Cardiac septum (tissue), 1 donor: ENCODE data around the gene CMYA5. TPM values are rescaled to one million over a fixed set of nuclear protein-coding genes. Genes with fewer than 3 reads are reported as not detected.
"Not testable (repeated sequence)": the region's sequence is repeated elsewhere in the genome, so short reads cannot be mapped to it uniquely, and the experiment has no call there.

Experiments used
- DNase-seq: peaks from one replicate; pipeline ENCODE4 v3.0.0-alpha.2; 2020; ENCODE audit warnings: low spot score
- intact Hi-C: fragments of 100-400 bp; cut with DNase I; formaldehyde crosslinking; loops from one replicate; pipeline ENCODE4 v1.14.0; 2022
- total RNA-seq: library from RNA; stranded (reverse); fragmentation: NEBNext Ultra II Directional; extraction: Animal tissue kit (Norgen Biotek cat#: 25700); gene quantifications from one replicate; pipeline ENCODE4 v1.2.1, GENCODE V29; 2021
- donor health status: DM: no; HTN: no; CAD: no.

Gene CMYA5
- total RNA-seq, 1 donor from 2014 or later = 1,204 TPM

DNA sequence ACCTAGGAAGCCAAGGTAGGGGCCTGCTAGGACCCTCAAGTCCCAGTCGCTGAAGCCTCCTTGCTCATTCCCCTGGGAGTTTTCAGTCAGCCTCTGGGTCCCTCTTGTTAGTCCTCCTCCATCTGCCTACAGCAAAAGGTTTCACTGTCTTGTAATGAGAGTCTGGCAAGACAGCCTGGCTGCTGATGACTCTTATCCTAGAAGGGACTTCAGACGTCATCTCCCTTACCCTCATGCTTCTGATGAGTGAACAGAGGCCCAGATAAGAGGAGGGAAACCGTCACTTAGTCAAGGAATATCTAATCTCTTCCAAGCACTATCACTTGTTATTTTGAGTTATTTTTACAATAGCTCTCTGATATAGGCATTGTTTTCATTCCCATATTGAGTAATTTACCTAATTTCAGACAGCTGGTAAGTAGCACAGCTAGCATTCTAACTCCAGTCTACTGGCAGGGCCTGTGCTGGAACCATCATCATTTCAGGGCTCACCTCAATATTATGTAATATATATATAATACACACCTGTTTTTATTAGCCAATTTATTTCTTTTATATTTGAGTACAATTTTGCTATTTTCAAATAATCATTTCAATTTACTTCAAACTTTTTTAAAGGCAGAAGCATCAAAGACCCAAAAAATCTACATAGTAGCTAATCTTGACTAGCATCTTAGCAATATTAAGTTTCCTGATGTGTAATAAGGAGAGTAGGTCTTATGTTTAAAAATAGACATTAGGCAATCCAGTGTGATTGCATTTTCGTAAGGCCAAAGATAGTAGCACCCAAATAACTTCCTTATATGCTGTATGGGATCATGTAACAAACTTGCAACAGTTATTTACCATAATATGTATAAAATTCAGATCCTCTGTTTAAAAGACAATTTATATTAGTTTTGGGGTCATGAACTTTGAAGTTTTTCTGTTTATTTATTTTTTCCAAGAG, 7.9 kb downstream of the CMYA5 start:
- no peak for DNase-seq
- intact Hi-C loops = loop anchor here (5.0 to 10.0 kb wide), 3 partner anchors 45 to 377 kb away; no protein-coding TSS in a partner anchor

DNA sequence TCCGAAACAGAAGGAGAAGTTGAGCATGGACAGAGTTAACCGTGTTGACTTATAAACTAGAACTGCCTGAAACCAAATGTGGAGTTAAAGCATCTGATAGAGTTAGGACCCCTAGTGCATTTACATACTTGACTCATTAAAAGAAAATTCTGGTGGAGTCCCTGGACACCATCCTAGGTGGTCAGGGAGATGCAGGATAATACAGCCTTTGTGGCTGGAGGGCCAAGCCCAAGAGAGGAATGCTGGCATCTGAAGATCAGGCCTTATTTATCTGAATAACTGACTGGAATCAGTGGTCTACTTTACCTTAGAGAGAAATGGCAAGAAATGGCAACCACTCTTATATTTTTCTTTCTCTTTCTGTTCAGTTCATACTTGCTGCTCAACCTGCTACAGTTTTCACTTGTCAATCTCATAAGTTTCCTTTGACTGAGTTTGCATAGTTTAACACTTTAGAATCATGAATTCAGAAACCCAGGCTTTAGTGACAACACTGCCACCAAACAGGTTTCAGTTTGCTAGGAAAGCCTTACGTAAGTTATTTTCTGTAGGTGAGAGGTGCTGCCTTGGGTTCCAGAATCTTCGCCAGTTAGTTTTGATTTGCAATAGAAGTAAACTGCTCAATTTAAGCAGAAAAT, 10.2 kb downstream of the CMYA5 start:
- intact Hi-C loops = loop anchor here (5.0 to 10.0 kb wide), 4 partner anchors 42 to 375 kb away; no protein-coding TSS in a partner anchor

DNA sequence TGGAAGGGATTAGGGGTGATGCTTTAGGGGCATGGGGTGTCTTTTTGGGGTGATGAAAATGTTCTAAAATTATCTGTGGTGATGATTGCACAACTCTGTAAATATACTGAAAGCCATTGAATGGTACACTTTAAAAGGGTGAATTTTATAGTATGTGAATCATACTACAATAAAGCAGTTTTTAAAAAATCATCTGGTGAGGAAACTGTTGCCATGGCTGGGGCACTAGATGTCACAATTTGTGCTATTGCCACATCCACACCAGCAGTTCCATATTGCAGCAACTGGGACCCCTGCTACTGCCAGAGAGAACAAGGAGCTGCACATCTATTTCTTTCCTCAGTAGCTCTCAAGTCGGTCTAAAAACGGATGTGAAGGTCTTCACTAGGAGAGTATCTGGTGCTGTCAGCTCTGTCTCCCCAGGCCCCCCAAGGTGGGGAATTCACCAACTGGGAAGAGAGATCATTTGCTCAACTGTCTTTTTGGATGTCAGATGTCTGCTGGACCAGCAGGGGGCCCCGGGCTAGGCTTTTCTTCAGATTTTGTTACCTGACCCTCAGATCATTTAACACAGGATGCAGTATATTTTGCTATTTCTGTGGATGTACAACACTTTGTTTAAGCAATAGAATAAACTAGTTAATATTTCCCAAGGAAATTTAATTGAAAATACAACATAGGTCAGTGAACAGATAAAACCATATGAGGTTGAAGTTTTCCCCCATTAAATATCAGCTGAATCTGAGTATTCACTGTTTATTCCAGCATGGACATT, 13.2 kb downstream of the CMYA5 start:
- intact Hi-C loops = loop anchor here (10.0 kb wide), 1 partner anchor 152 kb away; no protein-coding TSS in a partner anchor
- DNase-seq = no peak

More for the DNA sequence above, 10.2 kb downstream of the CMYA5 start:
- DNase-seq = no peak

DNA sequence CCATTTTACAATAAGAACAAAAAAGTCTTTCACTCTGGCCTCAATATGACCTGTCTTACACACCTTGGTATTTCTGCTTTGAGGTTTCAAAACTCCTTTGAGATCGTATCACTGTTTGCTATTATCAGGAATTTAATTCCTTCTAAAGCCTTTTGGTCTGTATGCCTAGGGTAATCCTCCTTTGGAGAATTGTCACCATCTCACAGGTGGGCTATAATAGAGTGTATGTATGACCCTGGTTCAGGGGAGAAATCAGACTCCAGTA, 13.7 kb downstream of the CMYA5 start:
- no peak for DNase-seq
- intact Hi-C loops = loop anchor here (10.0 kb wide), 1 partner anchor 151 kb away; no protein-coding TSS in a partner anchor

DNA sequence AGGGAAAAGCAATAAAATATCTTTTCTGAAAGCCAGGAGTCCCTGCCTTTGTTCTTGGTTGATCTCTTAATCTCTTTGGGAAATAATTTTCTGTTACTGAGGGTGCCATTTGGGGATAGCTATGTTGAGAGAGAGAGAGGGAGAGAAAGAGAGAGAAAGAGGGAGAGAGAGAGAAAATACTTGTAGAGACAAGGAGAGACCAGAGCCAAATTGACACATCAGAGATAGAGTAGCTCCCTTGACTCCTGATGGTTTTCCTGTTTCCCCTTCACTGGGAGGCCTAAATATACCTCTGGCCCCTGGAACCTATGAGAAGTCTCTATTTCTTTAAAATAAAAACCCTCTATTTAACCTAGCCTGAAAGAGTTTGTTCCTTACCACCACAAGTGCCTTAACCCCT, 14.9 kb downstream of the CMYA5 start:
- intact Hi-C loops = loop anchor here (10.0 kb wide), 1 partner anchor 150 kb away; no protein-coding TSS in a partner anchor
- DNase-seq = no peak

DNA sequence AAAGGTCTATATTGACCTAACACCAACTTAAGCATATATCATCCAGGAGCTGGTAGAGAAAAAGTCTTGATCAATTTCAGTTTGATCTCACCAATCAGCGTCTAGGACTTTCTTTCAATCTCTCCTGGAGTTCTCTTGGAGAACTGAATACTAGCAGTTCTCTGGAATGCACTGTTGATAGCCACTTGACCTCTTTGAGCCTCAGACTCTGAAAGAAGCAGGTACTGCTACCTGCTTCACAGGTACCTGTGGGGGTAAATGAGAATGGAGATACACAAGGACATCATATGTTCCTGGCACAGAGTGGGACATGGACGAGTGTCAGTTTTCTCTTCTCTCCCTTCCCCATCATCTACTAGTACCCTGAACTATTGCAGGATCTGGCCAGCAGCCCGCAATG, 16.0 kb downstream of the CMYA5 start:
- intact Hi-C loops = loop anchor here (10.0 kb wide), 1 partner anchor 149 kb away; no protein-coding TSS in a partner anchor
- no peak for DNase-seq

DNA sequence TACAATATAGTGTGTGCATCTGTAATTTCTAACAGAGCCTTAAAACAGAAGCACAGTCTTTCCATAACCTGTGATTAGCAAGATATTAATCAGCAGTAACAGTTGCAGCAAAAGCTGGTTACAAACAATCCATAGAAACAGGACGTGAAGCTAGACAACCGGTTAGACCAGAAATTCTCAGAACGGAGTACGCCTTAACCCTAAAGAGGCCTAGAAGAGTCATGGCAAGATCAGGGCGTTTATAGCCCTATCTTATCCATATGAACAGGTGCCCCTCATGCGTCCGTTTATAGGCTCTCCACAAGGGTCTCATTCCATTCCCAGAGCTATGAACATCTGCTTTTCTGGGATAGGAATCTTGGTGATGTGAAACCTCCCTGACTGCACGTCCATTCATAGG, 16.7 kb downstream of the CMYA5 start:
- not testable (repeated sequence) for DNase-seq
- intact Hi-C loops = loop anchor here (10.0 kb wide), 1 partner anchor 148 kb away; no protein-coding TSS in a partner anchor

DNA sequence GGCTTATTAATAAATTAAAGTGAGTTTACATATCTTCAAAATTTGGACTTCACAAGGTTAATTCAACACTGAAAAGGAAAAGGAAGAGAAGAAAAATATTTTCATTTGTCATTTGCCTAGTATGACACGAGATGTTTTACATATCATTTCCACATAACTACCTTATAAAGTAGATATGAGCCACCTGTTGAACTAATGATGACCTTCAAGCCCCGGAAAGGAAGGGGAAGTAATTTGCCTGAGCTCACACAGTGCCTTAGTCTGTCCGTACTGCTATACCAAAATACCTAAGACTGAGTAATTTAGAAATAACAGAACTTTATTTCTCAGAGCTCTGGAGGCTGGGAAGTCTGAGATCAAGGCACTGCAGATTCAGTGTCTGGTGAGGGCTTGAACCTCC, 17.9 kb downstream of the CMYA5 start:
- no peak for DNase-seq
- intact Hi-C loops = loop anchor here (10.0 kb wide), 1 partner anchor 147 kb away; no protein-coding TSS in a partner anchor

DNA sequence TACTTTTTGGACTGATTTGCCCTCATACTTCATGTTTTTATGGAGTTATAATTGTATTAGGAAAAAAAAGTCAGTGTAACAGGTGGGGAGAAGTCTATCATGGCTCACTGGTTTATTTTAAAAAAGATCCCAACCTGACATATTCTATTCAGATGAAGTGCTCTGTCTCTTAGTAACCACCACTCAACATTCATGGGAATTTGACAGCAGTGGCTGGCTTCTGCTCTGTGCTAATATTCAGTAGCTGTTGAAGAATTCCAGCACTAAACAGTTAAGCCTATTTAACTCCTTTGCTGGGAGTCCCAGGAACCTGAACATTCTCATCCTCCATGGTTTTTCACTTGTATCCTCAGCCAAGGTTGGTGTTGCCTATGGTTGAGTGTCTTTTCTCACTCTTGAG, 23.1 kb downstream of the CMYA5 start:
- intact Hi-C loops = no loop called here
- DNase-seq = no peak

DNA sequence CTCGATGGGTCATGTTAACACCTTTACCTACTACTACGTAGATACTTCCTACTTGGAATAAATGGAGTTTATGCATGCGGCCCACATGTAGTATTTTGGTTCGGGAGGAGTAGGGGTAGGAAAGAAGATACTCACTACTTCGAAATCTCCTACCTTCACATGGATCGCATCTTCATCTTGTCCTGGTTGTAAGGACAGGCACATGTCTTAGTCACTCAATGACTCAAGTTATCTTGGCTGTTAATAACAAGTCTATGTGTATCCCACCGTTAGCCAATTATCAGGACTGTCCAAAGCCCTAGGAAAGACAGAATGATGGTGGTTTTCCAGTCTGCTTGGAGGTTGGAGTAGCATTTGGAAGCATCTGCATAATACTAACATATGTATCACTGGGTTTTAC, 24.1 kb downstream of the CMYA5 start:
- no peak for DNase-seq
- intact Hi-C loops = no loop called here

DNA sequence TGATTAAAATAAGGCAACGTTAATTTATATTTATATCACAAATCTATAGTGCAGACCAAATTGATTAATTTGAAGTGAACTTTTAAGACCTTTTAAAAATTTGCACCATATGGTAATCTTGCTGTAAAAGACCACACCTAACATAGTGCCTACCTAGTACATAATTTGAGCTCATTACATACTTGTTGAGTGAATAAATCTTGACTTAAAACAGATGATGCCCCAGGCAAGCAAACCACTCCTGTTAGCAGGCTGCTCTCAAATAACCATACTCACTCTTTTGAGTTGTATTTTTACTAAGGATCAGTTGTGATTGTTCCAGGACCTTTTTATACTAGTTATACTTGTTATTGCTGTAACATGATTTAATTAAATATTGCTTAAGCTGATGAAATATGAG, 27.2 kb downstream of the CMYA5 start:
- no peak for DNase-seq
- intact Hi-C loops = no loop called here

DNA sequence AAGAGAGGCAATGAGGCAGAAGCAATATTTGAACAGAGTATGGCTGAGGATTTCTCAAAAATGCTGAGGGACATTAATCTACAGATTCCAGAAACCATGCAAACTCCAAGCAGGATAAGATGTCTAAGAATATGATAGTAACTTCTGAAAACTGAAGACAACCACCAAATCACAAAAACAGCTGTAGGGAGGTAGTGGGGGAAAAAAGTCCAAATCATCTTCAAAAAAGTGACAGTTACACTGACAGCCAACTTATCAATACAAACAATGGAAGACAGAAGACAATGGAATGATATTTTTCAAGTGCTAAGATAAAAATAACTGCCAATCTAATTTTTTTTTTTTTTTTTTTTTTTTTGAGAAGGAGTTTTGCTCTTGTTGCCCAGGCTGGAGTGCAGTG, 30.5 kb downstream of the CMYA5 start:
- intact Hi-C loops = no loop called here
- no peak for DNase-seq

DNA sequence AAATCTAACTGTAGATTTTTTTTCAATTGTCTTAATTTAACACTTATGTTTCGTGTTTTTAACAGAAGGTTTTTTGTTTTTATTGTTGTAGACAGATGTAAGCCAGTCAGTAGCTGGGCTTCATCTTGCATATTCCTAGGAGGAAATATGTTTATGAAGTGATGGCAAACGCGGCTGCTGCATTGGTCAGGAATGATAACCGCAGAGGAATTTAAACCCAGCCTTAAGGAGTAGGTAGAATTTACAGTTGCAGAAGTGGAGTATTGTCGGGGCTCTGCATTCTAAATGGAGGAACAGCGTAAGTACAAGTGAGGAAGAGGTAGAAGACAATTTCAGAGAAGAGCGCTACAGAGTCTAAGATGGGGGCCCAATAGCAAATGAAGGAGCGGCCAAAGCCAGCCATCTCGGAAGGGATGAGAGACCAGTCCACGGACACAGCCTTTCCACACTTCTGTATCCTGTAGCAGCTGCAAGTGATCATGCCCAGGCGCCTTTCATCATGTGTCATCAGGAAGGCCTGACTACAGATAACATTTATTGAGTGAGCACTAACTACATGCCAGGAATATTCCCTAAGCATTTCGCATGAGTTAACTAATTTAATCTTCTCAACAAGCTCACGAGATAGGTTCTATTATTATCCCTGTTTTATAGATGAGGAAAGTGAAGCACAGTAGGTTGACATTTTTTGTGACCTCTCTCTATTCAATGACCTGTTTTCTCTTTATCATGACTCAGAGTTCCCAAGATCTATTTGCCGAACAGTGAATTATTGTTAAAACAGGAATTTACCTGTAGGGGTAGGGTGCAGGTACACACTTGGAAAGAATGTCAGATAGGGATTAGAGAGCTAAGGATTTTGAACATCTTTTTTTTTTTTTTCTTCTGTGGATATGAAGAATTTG, 38.1 kb downstream of the CMYA5 start:
- peak; percentile 80 for DNase-seq
- intact Hi-C loops = loop anchor here (2.0 kb wide), 1 partner anchor 33 kb away; no protein-coding TSS in a partner anchor

DNA sequence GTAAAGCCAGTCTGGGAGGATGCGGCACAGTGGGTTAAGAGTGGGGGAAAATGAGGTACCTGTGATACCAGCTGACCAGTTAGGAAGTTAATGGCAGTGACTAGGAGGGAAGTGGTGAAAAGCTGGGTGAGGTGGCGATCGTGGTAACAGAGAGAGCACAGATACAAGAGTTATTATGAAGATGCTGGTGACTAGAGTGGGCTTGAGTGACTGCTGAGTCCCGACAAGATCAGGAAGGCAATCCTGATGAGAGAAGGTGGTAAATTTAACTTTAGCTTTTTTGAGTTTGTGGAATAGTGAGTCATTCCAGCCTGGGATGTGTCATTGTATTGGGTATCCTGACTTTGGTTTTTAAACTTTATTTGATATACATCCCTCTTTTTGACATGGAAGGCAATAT, 38.8 kb downstream of the CMYA5 start:
- DNase-seq = no peak
- intact Hi-C loops = no loop called here

DNA sequence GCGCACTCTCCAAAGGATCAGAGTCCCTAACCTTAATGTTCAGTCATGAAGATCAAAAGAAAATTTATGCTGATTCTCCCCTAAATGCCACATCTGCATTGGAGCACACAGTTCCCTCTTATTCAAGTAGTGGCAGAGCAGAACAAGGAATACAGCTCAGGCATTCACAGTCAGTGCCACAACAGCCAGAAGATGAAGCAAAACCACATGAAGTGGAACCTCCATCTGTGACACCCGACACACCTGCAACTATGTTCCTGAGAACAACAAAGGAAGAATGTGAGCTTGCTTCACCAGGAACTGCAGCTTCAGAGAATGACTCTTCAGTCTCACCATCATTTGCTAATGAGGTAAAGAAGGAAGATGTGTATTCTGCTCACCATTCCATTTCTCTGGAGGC, 40.0 kb downstream of the CMYA5 start:
- intact Hi-C loops = no loop called here
- no peak for DNase-seq

DNA sequence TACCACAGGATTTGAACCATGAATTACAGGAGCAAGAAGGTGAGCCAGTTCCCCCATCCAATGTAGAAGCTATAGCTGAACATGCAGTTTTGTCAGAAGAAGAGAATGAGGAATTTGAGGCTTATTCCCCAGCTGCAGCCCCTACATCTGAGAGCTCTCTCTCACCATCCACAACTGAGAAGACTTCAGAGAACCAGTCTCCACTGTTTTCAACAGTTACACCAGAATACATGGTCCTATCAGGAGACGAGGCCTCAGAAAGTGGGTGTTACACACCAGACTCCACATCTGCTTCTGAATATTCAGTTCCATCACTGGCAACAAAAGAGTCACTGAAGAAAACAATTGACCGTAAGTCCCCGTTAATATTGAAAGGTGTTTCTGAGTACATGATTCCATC, 40.9 kb downstream of the CMYA5 start:
- intact Hi-C loops = no loop called here

DNA sequence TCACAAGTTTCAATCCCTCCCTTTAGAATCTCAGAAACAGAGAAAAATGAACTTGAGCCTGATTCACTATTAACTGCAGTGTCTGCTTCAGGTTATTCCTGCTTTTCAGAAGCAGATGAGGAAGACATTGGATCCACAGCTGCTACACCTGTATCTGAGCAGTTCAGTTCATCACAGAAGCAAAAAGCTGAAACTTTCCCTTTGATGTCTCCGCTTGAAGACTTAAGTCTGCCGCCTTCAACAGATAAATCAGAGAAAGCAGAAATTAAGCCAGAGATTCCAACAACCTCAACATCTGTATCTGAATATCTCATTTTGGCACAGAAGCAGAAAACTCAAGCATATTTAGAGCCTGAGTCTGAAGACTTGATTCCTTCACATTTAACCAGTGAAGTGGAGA, 42.1 kb downstream of the CMYA5 start:
- no peak for DNase-seq
- intact Hi-C loops = no loop called here

More for the DNA sequence above, 40.9 kb downstream of the CMYA5 start:
- DNase-seq = no peak

DNA sequence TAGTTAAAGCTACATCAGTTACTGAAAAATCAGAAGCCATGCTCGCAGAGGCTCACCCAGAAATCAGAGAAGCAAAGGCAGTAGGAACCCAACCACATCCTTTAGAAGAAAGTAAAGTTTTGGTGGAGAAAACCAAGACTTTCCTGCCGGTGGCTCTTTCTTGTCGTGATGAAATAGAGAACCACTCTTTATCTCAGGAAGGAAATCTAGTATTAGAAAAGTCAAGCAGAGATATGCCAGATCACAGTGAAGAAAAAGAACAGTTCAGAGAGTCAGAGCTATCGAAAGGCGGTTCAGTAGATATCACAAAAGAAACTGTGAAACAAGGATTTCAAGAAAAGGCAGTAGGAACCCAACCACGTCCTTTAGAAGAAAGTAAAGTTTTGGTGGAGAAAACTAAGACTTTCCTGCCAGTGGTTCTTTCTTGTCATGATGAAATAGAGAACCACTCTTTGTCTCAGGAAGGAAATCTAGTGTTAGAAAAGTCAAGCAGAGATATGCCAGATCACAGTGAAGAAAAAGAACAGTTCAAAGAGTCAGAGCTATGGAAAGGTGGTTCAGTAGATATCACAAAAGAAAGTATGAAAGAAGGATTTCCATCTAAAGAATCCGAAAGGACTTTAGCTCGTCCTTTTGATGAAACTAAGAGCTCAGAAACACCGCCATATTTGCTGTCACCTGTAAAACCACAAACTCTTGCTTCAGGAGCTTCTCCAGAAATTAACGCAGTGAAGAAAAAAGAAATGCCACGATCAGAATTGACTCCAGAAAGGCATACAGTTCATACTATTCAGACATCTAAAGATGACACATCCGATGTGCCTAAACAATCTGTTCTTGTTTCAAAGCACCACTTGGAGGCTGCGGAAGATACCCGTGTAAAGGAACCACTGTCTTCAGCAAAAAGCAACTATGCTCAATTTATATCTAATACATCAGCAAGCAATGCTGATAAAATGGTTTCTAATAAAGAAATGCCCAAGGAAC, 47.2 kb downstream of the CMYA5 start:
- no peak for DNase-seq
- intact Hi-C loops = no loop called here
